CD4-positive, alpha-beta T cell (primary cell): ENCODE results near the gene DAPK1. TPM values are rescaled to one million over a fixed set of nuclear protein-coding genes. Genes with fewer than 3 reads are reported as not detected.

Experiments
- ATAC-seq: fragments of 200-7000 bp; cut with Tn5 transposase; one replicate; pipeline ENCODE4 v1.10.0; 2022; ENCODE audit warnings: mild to moderate bottlenecking; ENCODE audit not compliant: poor library complexity
- CTCF ChIA-PET: fragments of 350-600 bp; sonication (Branson Sonifier 250); formaldehyde crosslinking; loops from one replicate; lab custom pipeline; 2021; ENCODE audit warnings: antibody characterized with exemption, inconsistent platforms; lab: Charles Lee
- POLR2A ChIA-PET: fragments of 350-600 bp; sonication (Branson Sonifier 250); formaldehyde crosslinking; loops from one replicate; lab custom pipeline; 2021; ENCODE audit warnings: antibody characterized with exemption, inconsistent platforms; lab: Charles Lee
- DNase-seq, 14 experiments: peaks; one replicate each; pipeline ENCODE4 v3.0.0-alpha.2; 2013 to 2020; ENCODE audit warnings: mixed read lengths in 2 of 14
- H3K27ac ChIP-seq, 2 donors: one replicate each; pipeline versions ENCODE4 v1.5.1 to v1.7.0; 2013; ENCODE audit warnings: low read length in 2 of 2, low read depth in 1 of 2, mild to moderate bottlenecking in 1 of 2
- H3K27me3 ChIP-seq, 2 experiments: 1 replicate in 1 of 2; 2 replicates in 1 of 2; pipeline versions ENCODE4 v1.6.1 to v1.7.0; 2013; ENCODE audit warnings: low read length in 2 of 2, control low read depth in 1 of 2, mild to moderate bottlenecking in 1 of 2, moderate library complexity in 1 of 2; ENCODE audit not compliant: insufficient read depth in 2 of 2, control insufficient read depth in 1 of 2
- H3K36me3 ChIP-seq: one replicate; pipeline ENCODE4 v1.6.1; 2013; ENCODE audit warnings: low read length, control low read depth; ENCODE audit not compliant: insufficient read depth
- H3K4me1 ChIP-seq: one replicate; pipeline ENCODE4 v1.6.1; 2013; ENCODE audit warnings: low read length, control low read depth; ENCODE audit not compliant: insufficient read depth
- H3K4me3 ChIP-seq: one replicate; pipeline ENCODE4 v1.5.1; 2013; ENCODE audit warnings: mild to moderate bottlenecking, low read length, moderate library complexity
- H3K9me3 ChIP-seq, 2 experiments: 1 replicate in 1 of 2; 2 replicates in 1 of 2; pipeline versions ENCODE4 v1.6.1 to v1.7.0; 2013; ENCODE audit warnings: low read length in 2 of 2, mild to moderate bottlenecking in 2 of 2, control low read depth in 1 of 2, moderate library complexity in 1 of 2; ENCODE audit not compliant: control insufficient read depth in 1 of 2, insufficient read depth in 1 of 2
- H3K27ac Mint-ChIP-seq: one replicate; pipeline ENCODE4 v1.8.0; 2020; ENCODE audit warnings: mixed read lengths
- H3K27me3 Mint-ChIP-seq: one replicate; pipeline ENCODE4 v1.8.0; 2021; ENCODE audit warnings: mixed read lengths
- H3K36me3 Mint-ChIP-seq: one replicate; pipeline ENCODE4 v1.8.0; 2021; ENCODE audit warnings: low read depth, mixed read lengths
- H3K4me1 Mint-ChIP-seq: one replicate; pipeline ENCODE4 v1.8.0; 2021; ENCODE audit warnings: low read depth, mixed read lengths
- H3K4me3 Mint-ChIP-seq: one replicate; pipeline ENCODE4 v1.8.0; 2020; ENCODE audit warnings: mild to moderate bottlenecking, mixed read lengths
- H3K9me3 Mint-ChIP-seq: one replicate; pipeline ENCODE4 v1.8.0; 2020; ENCODE audit warnings: mixed read lengths
- intact Hi-C, 2 experiments: fragments of 100-400 bp; cut with DNase I in 1 of 2; cut with micrococcal nuclease in 1 of 2; formaldehyde crosslinking; loops; one replicate each; pipeline versions ENCODE4 v1.15.1 to v1.9.0; 2023 to 2025; cut with DNase I, micrococcal nuclease
- total RNA-seq, 174 experiments: library from RNA in 2 of 174; stranded (reverse) in 2 of 174; gene quantifications; one replicate each; pipeline ENCODE4 v1.2.3 and lab custom pipeline; 2021 to 2026
- TF ChIP-seq, protein P1 (sequence below): fragments of 200-600 bp; IDR thresholded peaks from one replicate; pipeline ENCODE4 v1.8.0; 2022; ENCODE audit warnings: antibody characterized with exemption, mild to moderate bottlenecking

The DAPK1 gene
- total RNA-seq, 2 experiments from 2014 or later: 2.7 TPM

DNA sequence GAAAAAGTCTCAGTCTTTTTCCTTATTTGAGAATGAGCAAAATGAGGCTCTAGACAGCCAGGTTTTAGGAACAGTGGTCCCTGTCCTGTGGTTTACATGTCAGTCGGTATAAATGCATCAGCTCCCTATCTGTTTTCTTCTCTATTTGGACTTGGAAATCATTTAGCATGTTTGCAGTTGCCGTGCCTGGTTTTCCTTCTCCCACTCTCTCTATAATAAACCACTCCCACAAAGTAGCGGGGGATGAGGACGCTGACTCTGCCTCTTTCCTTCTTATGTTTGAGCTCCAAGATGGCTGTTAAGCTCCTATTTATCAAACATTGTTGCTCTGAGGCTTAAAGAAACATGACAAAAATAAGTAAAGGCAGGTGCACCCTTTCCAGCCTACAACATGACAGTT is 171.1 kb downstream of the DAPK1 start:
- POLR2A ChIA-PET: no interaction called here
- H3K27me3 ChIP-seq: no peaks in the 10 kb centered on the region
- CTCF ChIA-PET: no interaction called here
- H3K4me1 ChIP-seq: no peaks in the 10 kb centered on the region
- Mint-ChIP-seq H3K27me3 (no peaks in the 10 kb centered on the region), H3K27ac (no peak overlapping the region), H3K36me3 (no peaks in the 10 kb centered on the region), H3K4me1 (no peaks in the 10 kb centered on the region), H3K9me3 (no peaks in the 10 kb centered on the region), H3K4me3 (no peak overlapping the region)
- intact Hi-C loops: loop anchor here in 1 of 2 experiments (10.0 kb wide), 1 partner anchor 1254 kb away; no protein-coding TSS in a partner anchor
- ATAC-seq (no peak), DNase-seq (no peak)
- H3K27ac ChIP-seq: no peak overlapping the region
- H3K36me3 ChIP-seq: no peaks in the 10 kb centered on the region
- H3K9me3 ChIP-seq: peaks cover 0 to 11% of the 10 kb centered on the region in 2 experiments
- TF ChIP-seq, protein P1, sequence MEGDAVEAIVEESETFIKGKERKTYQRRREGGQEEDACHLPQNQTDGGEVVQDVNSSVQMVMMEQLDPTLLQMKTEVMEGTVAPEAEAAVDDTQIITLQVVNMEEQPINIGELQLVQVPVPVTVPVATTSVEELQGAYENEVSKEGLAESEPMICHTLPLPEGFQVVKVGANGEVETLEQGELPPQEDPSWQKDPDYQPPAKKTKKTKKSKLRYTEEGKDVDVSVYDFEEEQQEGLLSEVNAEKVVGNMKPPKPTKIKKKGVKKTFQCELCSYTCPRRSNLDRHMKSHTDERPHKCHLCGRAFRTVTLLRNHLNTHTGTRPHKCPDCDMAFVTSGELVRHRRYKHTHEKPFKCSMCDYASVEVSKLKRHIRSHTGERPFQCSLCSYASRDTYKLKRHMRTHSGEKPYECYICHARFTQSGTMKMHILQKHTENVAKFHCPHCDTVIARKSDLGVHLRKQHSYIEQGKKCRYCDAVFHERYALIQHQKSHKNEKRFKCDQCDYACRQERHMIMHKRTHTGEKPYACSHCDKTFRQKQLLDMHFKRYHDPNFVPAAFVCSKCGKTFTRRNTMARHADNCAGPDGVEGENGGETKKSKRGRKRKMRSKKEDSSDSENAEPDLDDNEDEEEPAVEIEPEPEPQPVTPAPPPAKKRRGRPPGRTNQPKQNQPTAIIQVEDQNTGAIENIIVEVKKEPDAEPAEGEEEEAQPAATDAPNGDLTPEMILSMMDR: no peak
- H3K4me3 ChIP-seq: no peak overlapping the region

DNA sequence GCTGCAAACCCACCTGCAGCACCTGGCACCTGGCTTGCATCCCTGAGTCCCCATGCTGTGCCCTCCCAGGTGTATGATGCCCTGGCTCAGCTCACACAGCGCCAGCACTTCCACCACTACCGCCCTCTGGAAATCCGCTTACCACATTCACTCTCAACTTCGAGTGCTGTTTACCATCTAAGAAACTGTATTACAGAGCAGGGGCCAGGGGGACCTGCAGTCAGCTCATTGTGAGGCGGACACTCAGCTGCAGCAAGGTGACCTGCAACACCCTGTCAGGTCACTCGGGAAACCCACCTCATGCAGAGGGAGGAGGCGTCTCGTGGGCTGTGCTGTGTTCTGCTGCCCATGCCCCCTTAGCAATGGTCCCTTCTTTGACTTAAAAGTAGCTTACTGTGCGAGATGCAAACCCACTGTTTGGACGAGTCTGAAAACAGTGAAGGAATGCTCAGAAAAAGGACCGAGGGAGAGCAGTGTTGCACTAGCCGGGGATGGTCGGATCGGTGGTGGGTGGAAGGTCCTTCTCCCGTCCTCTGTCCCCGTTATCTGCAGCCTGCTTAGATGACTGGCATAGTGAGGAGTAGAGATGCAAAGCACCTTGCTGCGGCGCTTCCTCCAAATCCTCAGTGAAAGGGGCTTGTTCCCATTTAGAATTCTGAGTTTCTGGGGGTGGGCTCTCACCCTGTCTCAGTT is 173.1 kb downstream of the DAPK1 start:
- no peaks in the 10 kb centered on the region for H3K36me3 ChIP-seq
- no peaks in the 10 kb centered on the region for H3K4me1 Mint-ChIP-seq
- H3K4me3 ChIP-seq: no peak overlapping the region
- H3K9me3 ChIP-seq: peaks cover 0 to 11% of the 10 kb centered on the region in 2 experiments
- ChIA-PET CTCF (no interaction called here), POLR2A (no interaction called here)
- no peak overlapping the region for H3K4me3 Mint-ChIP-seq
- H3K27me3 ChIP-seq: no peaks in the 10 kb centered on the region
- H3K27ac Mint-ChIP-seq: no peak overlapping the region
- no peaks in the 10 kb centered on the region for H3K9me3 Mint-ChIP-seq
- DNase-seq (no peak), ATAC-seq (no peak)
- no peaks in the 10 kb centered on the region for H3K4me1 ChIP-seq
- intact Hi-C loops: loop anchor here in 1 of 2 experiments (10.0 kb wide), 1 partner anchor 374 kb away; no protein-coding TSS in a partner anchor
- no peak overlapping the region for H3K27ac ChIP-seq
- H3K27me3 Mint-ChIP-seq: no peaks in the 10 kb centered on the region
- TF ChIP-seq, protein P1: no peak
- no peaks in the 10 kb centered on the region for H3K36me3 Mint-ChIP-seq

DNA sequence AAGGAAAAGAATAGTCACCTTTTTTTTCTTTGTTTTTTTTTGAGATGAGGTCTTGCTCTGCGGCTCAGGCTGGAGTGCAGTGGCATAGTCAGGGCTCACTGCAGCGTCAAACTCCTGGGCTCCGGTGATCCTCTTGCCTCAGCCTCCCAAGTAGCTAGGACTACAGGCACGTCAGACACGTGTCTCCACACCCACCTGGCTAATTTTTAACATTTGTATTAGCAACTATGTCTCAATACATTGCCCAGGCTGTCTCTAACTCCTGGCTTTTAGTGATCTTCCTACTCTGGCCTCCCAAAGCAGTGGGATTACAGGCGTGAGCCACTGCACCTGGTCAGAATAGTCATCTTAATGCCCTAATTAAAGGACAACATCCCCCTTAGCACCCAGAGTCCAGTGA is 173.8 kb downstream of the DAPK1 start:
- no peak for ATAC-seq
- intact Hi-C loops: loop anchor here in 1 of 2 experiments (10.0 kb wide), 1 partner anchor 373 kb away; no protein-coding TSS in a partner anchor
- H3K27me3 Mint-ChIP-seq: no peaks in the 10 kb centered on the region

More for the DNA sequence above, 173.8 kb downstream of the DAPK1 start:
- Histone ChIP-seq H3K36me3 (no peaks in the 10 kb centered on the region), H3K27me3 (no peaks in the 10 kb centered on the region), H3K4me1 (no peaks in the 10 kb centered on the region), H3K4me3 (no peak overlapping the region), H3K27ac (no peak overlapping the region), H3K9me3 (peaks cover 0 to 9% of the 10 kb centered on the region in 2 experiments)
- ChIA-PET CTCF (no interaction called here), POLR2A (no interaction called here)
- Mint-ChIP-seq H3K4me3 (no peak overlapping the region), H3K4me1 (no peaks in the 10 kb centered on the region), H3K9me3 (no peaks in the 10 kb centered on the region), H3K36me3 (no peaks in the 10 kb centered on the region), H3K27ac (no peak overlapping the region)
- DNase-seq: no peak
- TF ChIP-seq, protein P1: no peak
